ENCODE data around the gene ANGPT4.

DNA sequence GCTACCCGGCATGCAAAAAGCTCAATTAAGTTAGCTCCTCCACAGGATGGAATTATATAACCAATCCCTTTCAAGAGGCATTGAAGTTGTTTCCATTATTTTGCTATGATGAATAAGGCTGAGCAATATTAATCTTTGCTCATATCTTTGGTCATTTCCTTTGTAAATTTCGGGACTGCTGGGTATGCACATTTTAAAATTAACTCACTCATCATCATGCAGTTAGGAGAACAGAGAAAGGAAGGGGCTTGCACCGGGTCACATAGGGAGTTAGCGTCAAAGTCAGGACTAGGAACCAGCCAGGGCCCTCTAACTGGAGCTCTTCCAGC, 83.0 kb downstream of the ANGPT4 start:
- TF ChIP-seq, protein P1, sequence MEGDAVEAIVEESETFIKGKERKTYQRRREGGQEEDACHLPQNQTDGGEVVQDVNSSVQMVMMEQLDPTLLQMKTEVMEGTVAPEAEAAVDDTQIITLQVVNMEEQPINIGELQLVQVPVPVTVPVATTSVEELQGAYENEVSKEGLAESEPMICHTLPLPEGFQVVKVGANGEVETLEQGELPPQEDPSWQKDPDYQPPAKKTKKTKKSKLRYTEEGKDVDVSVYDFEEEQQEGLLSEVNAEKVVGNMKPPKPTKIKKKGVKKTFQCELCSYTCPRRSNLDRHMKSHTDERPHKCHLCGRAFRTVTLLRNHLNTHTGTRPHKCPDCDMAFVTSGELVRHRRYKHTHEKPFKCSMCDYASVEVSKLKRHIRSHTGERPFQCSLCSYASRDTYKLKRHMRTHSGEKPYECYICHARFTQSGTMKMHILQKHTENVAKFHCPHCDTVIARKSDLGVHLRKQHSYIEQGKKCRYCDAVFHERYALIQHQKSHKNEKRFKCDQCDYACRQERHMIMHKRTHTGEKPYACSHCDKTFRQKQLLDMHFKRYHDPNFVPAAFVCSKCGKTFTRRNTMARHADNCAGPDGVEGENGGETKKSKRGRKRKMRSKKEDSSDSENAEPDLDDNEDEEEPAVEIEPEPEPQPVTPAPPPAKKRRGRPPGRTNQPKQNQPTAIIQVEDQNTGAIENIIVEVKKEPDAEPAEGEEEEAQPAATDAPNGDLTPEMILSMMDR (IDR thresholded peaks at IDR 0.05) = no peak
- TF ChIP-seq EZH2 (IDR thresholded peaks at IDR 0.05) (no peak), EZH2phosphoT487 (IDR thresholded peaks at IDR 0.05) (no peak)

All from neural progenitor cell (in vitro differentiated cells).